ENCODE data around the gene ALG11.

DNA sequence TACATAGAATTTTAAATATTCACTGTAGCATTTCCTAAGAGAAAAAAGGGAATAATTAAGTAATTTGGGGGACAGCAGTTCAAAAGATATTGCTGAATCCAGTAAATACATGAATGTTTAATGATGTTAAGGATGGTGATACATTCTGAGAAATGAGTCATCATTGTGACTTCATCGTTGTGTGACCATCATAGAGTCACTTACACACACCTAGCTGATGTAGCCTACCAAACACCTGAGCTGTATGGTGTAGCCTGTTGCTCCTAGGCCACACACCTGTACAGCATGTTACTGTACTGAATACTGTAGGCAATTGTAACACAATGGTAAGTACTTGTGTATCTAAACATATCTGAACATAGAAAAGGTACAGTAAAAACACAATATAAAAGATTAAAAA is 35.8 kb upstream of the ALG11 start:
- TF ChIP-seq, protein P1, sequence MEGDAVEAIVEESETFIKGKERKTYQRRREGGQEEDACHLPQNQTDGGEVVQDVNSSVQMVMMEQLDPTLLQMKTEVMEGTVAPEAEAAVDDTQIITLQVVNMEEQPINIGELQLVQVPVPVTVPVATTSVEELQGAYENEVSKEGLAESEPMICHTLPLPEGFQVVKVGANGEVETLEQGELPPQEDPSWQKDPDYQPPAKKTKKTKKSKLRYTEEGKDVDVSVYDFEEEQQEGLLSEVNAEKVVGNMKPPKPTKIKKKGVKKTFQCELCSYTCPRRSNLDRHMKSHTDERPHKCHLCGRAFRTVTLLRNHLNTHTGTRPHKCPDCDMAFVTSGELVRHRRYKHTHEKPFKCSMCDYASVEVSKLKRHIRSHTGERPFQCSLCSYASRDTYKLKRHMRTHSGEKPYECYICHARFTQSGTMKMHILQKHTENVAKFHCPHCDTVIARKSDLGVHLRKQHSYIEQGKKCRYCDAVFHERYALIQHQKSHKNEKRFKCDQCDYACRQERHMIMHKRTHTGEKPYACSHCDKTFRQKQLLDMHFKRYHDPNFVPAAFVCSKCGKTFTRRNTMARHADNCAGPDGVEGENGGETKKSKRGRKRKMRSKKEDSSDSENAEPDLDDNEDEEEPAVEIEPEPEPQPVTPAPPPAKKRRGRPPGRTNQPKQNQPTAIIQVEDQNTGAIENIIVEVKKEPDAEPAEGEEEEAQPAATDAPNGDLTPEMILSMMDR (IDR thresholded peaks at IDR 0.05; ENCODE audit: poor library complexity, severe bottlenecking): no peak
- TF ChIP-seq EP300 (conservative IDR thresholded peaks at IDR 0.05; ENCODE audit: poor library complexity, severe bottlenecking) (no peak), EZH2 (IDR thresholded peaks at IDR 0.05; ENCODE audit: borderline replicate concordance, insufficient read depth, low read length, poor library complexity, severe bottlenecking) (no peak), RAD21 (conservative IDR thresholded peaks at IDR 0.05) (no peak), TAF1 (IDR thresholded peaks at IDR 0.05; ENCODE audit: low read depth) (no peak), POLR2AphosphoS5 (IDR thresholded peaks at IDR 0.05) (no peak), MXI1 (conservative IDR thresholded peaks at IDR 0.05; ENCODE audit: poor library complexity, severe bottlenecking) (no peak), SMC3 (conservative IDR thresholded peaks at IDR 0.05; ENCODE audit: poor library complexity) (no peak)
- TF ChIP-seq, protein P2, sequence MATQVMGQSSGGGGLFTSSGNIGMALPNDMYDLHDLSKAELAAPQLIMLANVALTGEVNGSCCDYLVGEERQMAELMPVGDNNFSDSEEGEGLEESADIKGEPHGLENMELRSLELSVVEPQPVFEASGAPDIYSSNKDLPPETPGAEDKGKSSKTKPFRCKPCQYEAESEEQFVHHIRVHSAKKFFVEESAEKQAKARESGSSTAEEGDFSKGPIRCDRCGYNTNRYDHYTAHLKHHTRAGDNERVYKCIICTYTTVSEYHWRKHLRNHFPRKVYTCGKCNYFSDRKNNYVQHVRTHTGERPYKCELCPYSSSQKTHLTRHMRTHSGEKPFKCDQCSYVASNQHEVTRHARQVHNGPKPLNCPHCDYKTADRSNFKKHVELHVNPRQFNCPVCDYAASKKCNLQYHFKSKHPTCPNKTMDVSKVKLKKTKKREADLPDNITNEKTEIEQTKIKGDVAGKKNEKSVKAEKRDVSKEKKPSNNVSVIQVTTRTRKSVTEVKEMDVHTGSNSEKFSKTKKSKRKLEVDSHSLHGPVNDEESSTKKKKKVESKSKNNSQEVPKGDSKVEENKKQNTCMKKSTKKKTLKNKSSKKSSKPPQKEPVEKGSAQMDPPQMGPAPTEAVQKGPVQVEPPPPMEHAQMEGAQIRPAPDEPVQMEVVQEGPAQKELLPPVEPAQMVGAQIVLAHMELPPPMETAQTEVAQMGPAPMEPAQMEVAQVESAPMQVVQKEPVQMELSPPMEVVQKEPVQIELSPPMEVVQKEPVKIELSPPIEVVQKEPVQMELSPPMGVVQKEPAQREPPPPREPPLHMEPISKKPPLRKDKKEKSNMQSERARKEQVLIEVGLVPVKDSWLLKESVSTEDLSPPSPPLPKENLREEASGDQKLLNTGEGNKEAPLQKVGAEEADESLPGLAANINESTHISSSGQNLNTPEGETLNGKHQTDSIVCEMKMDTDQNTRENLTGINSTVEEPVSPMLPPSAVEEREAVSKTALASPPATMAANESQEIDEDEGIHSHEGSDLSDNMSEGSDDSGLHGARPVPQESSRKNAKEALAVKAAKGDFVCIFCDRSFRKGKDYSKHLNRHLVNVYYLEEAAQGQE (IDR thresholded peaks at IDR 0.05; ENCODE audit: borderline replicate concordance): no peak
